ENCODE data around the gene AFAP1.

The AFAP1 gene

GRCh38 chr4:7843831-7844593 is 95.6 kb downstream of the AFAP1 start:
- CTCF ChIA-PET: interaction anchor here (0.9 to 7.6 kb wide), 11 partner anchors 10 to 142 kb away, joined by 3 to 157 read pairs (median 5); no protein-coding TSS in a partner anchor
- H3K36me3 ChIP-seq (ENCODE audit: control insufficient read depth in 4 of 4, insufficient read depth in 4 of 4, low read length in 3 of 4): no peaks in the 10 kb centered on the region
- no peaks in the 10 kb centered on the region for H3K9me3 ChIP-seq (ENCODE audit: control extremely low read depth in 1 of 5, control insufficient read depth in 4 of 5, insufficient read depth in 2 of 5, low read depth in 1 of 5, low read length in 4 of 5)
- no peak overlapping the region for H3K4me3 ChIP-seq (ENCODE audit: control insufficient read depth in 1 of 7, extremely low read depth in 1 of 7, insufficient read depth in 4 of 7, low read depth in 2 of 7, low read length in 6 of 7)
- DNase-seq: peak; percentile 60 to 73 (median 64)
- POLR2A ChIA-PET: interaction anchor here (1.0 kb wide), 1 partner anchor 16 kb away, joined by 4 read pairs; no protein-coding TSS in a partner anchor
- peaks cover 0 to 46% (median 3%) of the 10 kb centered on the region in 5 experiments for H3K27me3 ChIP-seq (replicated peaks in 2 of 5; ENCODE audit: control insufficient read depth in 4 of 5, insufficient read depth in 5 of 5, low read length in 4 of 5)
- H3K4me1 ChIP-seq (ENCODE audit: control extremely low read depth in 1 of 4, control insufficient read depth in 4 of 4, insufficient read depth in 4 of 4, low read length in 3 of 4): no peaks in the 10 kb centered on the region
- no peak overlapping the region for H3K27ac ChIP-seq (ENCODE audit: insufficient read depth in 1 of 2, low read depth in 1 of 2, low read length in 2 of 2, poor library complexity in 1 of 2, severe bottlenecking in 2 of 2)
- WGBS (ENCODE audit: insufficient coverage): 53% methylated on average over 9 of the region's 11 CpGs

DNA sequence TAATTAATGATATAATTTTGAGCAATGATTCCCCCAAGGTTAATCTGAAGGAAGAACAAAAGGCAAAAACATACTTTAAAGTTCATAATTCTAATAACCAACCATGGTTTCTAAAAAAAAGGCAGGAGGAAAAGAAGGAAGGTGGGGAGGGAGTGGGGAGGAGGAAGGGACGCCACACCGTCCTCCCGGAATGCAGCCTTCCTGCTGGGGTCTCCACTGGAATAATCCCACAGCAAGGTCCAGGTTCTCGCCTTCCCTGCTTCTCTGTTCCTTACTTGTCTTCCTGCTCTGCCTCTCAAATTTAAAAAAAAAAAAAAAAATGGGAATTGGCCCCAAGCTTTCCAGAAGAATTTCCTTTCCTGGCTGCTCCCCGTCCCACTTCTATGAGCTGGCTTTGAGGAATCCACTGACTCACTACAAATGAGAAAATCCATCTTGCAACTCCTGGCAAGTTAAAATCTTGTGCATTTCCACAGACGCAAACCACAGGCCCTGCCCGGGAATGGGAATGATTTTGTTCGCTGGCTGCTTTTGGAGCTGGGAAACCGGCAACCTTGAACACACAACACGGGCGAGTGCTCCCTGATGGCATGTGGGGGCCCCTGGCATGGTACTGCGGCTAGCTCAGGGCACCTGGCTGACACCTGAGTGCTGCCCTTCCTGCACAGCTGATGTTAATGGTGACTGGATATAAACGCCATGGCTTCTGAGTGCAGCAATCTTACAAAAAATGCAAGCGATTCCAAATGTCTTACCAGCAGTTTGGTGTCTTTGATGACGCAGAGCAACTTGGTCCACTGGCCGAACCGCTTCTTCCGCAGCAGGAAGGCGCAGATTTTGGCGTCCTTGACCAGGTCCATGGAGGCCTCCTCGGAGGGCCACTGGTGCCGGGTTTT is 97.0 kb downstream of the AFAP1 start:
- Histone ChIP-seq H3K4me1 (ENCODE audit: control extremely low read depth in 1 of 4, control insufficient read depth in 4 of 4, insufficient read depth in 4 of 4, low read length in 3 of 4) (peaks cover 0 to 1% (median 0%) of the 10 kb centered on the region in 4 experiments), H3K27ac (ENCODE audit: insufficient read depth in 1 of 2, low read depth in 1 of 2, low read length in 2 of 2, poor library complexity in 1 of 2, severe bottlenecking in 2 of 2) (no peak overlapping the region), H3K36me3 (ENCODE audit: control insufficient read depth in 4 of 4, insufficient read depth in 4 of 4, low read length in 3 of 4) (no peaks in the 10 kb centered on the region), H3K9me3 (ENCODE audit: control extremely low read depth in 1 of 5, control insufficient read depth in 4 of 5, insufficient read depth in 2 of 5, low read depth in 1 of 5, low read length in 4 of 5) (no peaks in the 10 kb centered on the region), H3K4me3 (ENCODE audit: control insufficient read depth in 1 of 7, extremely low read depth in 1 of 7, insufficient read depth in 4 of 7, low read depth in 2 of 7, low read length in 6 of 7) (no peak overlapping the region), H3K27me3 (replicated peaks in 2 of 5; ENCODE audit: control insufficient read depth in 4 of 5, insufficient read depth in 5 of 5, low read length in 4 of 5) (peaks cover 0 to 44% (median 4%) of the 10 kb centered on the region in 5 experiments)
- ChIA-PET POLR2A (interaction anchor here (0.6 kb wide), 1 partner anchor 86 kb away, joined by 3 read pairs; no protein-coding TSS in a partner anchor), CTCF (interaction anchor here (0.6 to 7.6 kb wide), 5 partner anchors 11 to 145 kb away, joined by 3 to 157 read pairs (median 7); no protein-coding TSS in a partner anchor)
- WGBS (ENCODE audit: insufficient coverage): 91% methylated on average over 19 of the region's 22 CpGs
- DNase-seq: no peak

DNA sequence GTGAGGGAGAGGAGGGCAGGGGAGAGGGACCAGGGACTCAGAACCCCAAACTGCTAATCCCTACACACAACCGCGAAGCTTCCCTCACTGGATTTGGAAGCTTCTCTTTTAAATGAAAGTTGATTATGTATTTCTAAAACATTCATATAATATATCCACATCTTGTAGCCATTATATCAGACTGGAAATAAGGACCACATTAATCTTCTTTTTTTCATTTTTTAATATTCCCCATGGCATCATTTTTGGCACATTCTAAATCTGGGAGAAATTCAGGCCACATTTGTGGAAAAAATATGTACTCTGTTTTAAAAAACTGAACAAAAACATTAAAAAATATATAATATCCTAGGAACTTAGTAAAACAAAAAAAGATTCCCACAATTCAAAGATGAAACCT is 97.8 kb downstream of the AFAP1 start:
- no peak overlapping the region for H3K4me3 ChIP-seq (ENCODE audit: control insufficient read depth in 1 of 7, extremely low read depth in 1 of 7, insufficient read depth in 4 of 7, low read depth in 2 of 7, low read length in 6 of 7)
- ChIA-PET POLR2A (interaction anchor here (0.6 to 0.8 kb wide), 2 partner anchors 13 to 72 kb away, joined by 4 read pairs; no protein-coding TSS in a partner anchor), CTCF (interaction anchor here (0.7 to 7.6 kb wide), 4 partner anchors 8 to 37 kb away, joined by 3 to 157 read pairs (median 16); no protein-coding TSS in a partner anchor)
- H3K36me3 ChIP-seq (ENCODE audit: control insufficient read depth in 4 of 4, insufficient read depth in 4 of 4, low read length in 3 of 4): no peaks in the 10 kb centered on the region
- no peak for DNase-seq
- H3K9me3 ChIP-seq (ENCODE audit: control extremely low read depth in 1 of 5, control insufficient read depth in 4 of 5, insufficient read depth in 2 of 5, low read depth in 1 of 5, low read length in 4 of 5): no peaks in the 10 kb centered on the region
- peaks cover 0 to 39% (median 4%) of the 10 kb centered on the region in 5 experiments for H3K27me3 ChIP-seq (replicated peaks in 2 of 5; ENCODE audit: control insufficient read depth in 4 of 5, insufficient read depth in 5 of 5, low read length in 4 of 5)
- H3K4me1 ChIP-seq (ENCODE audit: control extremely low read depth in 1 of 4, control insufficient read depth in 4 of 4, insufficient read depth in 4 of 4, low read length in 3 of 4): peaks cover 0 to 1% (median 0%) of the 10 kb centered on the region in 4 experiments
- H3K27ac ChIP-seq (ENCODE audit: insufficient read depth in 1 of 2, low read depth in 1 of 2, low read length in 2 of 2, poor library complexity in 1 of 2, severe bottlenecking in 2 of 2): no peak overlapping the region
- WGBS (ENCODE audit: insufficient coverage): no CpG with 5 or more reads among the region's 2 CpGs

DNA sequence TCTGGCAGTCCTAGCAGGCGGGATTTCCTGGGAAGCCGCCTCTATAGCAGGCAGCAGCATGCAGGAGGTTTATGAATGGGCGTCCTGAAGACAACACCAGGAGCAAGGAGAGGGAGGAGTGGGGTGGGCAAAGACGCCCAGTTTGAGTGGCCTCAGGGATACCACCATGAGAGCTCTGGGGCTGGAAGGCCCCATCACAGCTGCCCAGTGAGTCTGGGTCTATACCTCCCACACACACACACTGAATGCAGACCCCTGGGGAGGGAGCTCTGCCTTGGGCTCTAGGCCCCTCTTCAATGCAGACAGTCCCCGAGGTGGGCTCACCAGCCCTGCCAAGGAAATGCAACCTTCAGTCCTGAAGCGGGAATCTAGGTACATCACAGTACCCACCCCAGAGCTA is 98.6 kb downstream of the AFAP1 start:
- ChIA-PET CTCF (interaction anchor here (0.7 to 7.6 kb wide), 3 partner anchors 9 to 36 kb away, joined by 3 to 157 read pairs (median 5); no protein-coding TSS in a partner anchor), POLR2A (interaction anchor here (0.8 kb wide), 1 partner anchor 12 kb away, joined by 4 read pairs; no protein-coding TSS in a partner anchor)
- Histone ChIP-seq H3K27me3 (replicated peaks in 2 of 5; ENCODE audit: control insufficient read depth in 4 of 5, insufficient read depth in 5 of 5, low read length in 4 of 5) (peaks cover 0 to 37% (median 4%) of the 10 kb centered on the region in 5 experiments), H3K27ac (ENCODE audit: insufficient read depth in 1 of 2, low read depth in 1 of 2, low read length in 2 of 2, poor library complexity in 1 of 2, severe bottlenecking in 2 of 2) (no peak overlapping the region), H3K4me1 (ENCODE audit: control extremely low read depth in 1 of 4, control insufficient read depth in 4 of 4, insufficient read depth in 4 of 4, low read length in 3 of 4) (peaks cover 0 to 1% (median 0%) of the 10 kb centered on the region in 4 experiments), H3K36me3 (ENCODE audit: control insufficient read depth in 4 of 4, insufficient read depth in 4 of 4, low read length in 3 of 4) (no peaks in the 10 kb centered on the region), H3K9me3 (ENCODE audit: control extremely low read depth in 1 of 5, control insufficient read depth in 4 of 5, insufficient read depth in 2 of 5, low read depth in 1 of 5, low read length in 4 of 5) (no peaks in the 10 kb centered on the region), H3K4me3 (ENCODE audit: control insufficient read depth in 1 of 7, extremely low read depth in 1 of 7, insufficient read depth in 4 of 7, low read depth in 2 of 7, low read length in 6 of 7) (no peak overlapping the region)
- DNase-seq: no peak
- 91% methylated on average over 5 of the region's 6 CpGs for WGBS (ENCODE audit: insufficient coverage)

DNA sequence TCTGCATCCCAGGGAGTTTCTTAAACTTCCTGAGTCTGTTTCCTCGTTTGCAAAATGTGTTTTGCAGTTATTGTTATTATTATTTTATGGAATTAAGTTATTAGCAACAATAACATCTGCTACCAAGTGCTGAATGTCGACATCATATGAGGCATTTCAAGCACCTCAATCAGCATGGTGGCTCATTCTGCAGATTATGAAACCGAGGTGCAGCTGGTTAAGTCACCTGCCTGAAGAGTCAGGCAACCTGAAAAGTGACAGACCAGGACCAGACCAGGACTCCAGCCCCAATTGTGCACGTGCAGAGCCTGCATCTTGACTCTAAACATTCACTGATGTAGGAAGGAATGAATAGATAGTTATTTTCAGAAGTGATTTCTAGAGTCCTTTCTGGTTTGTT is 99.8 kb downstream of the AFAP1 start:
- Histone ChIP-seq H3K27ac (ENCODE audit: insufficient read depth in 1 of 2, low read depth in 1 of 2, low read length in 2 of 2, poor library complexity in 1 of 2, severe bottlenecking in 2 of 2) (no peak overlapping the region), H3K4me3 (ENCODE audit: control insufficient read depth in 1 of 7, extremely low read depth in 1 of 7, insufficient read depth in 4 of 7, low read depth in 2 of 7, low read length in 6 of 7) (no peak overlapping the region), H3K4me1 (ENCODE audit: control extremely low read depth in 1 of 4, control insufficient read depth in 4 of 4, insufficient read depth in 4 of 4, low read length in 3 of 4) (peaks cover 0 to 1% (median 0%) of the 10 kb centered on the region in 4 experiments), H3K27me3 (replicated peaks in 2 of 5; ENCODE audit: control insufficient read depth in 4 of 5, insufficient read depth in 5 of 5, low read length in 4 of 5) (peaks cover 0 to 27% (median 4%) of the 10 kb centered on the region in 5 experiments), H3K36me3 (ENCODE audit: control insufficient read depth in 4 of 4, insufficient read depth in 4 of 4, low read length in 3 of 4) (no peaks in the 10 kb centered on the region), H3K9me3 (ENCODE audit: control extremely low read depth in 1 of 5, control insufficient read depth in 4 of 5, insufficient read depth in 2 of 5, low read depth in 1 of 5, low read length in 4 of 5) (no peaks in the 10 kb centered on the region)
- 100% methylated on average over 2 of the region's 4 CpGs for WGBS (ENCODE audit: insufficient coverage)
- POLR2A ChIA-PET: no interaction called here
- CTCF ChIA-PET: interaction anchor here (1.3 kb wide), 1 partner anchor 10 kb away, joined by 3 read pairs; no protein-coding TSS in a partner anchor
- DNase-seq: no peak

GRCh38 chr4:7838136-7838782 is 101.4 kb downstream of the AFAP1 start:
- no peak overlapping the region for H3K4me3 ChIP-seq (ENCODE audit: control insufficient read depth in 1 of 7, extremely low read depth in 1 of 7, insufficient read depth in 4 of 7, low read depth in 2 of 7, low read length in 6 of 7)
- peaks cover 0 to 14% (median 4%) of the 10 kb centered on the region in 5 experiments for H3K27me3 ChIP-seq (replicated peaks in 2 of 5; ENCODE audit: control insufficient read depth in 4 of 5, insufficient read depth in 5 of 5, low read length in 4 of 5)
- DNase-seq: peak; percentile 45 to 81 (median 70)
- H3K27ac ChIP-seq (ENCODE audit: insufficient read depth in 1 of 2, low read depth in 1 of 2, low read length in 2 of 2, poor library complexity in 1 of 2, severe bottlenecking in 2 of 2): no peak overlapping the region
- H3K36me3 ChIP-seq (ENCODE audit: control insufficient read depth in 4 of 4, insufficient read depth in 4 of 4, low read length in 3 of 4): no peaks in the 10 kb centered on the region
- POLR2A ChIA-PET: interaction anchor here (1.1 kb wide), 1 partner anchor 10 kb away, joined by 5 read pairs; no protein-coding TSS in a partner anchor
- CTCF ChIA-PET: interaction anchor here (0.8 to 1.8 kb wide), 9 partner anchors 10 to 36 kb away, joined by 3 to 7 read pairs (median 3); no protein-coding TSS in a partner anchor
- 98% methylated on average over 7 of the region's 13 CpGs for WGBS (ENCODE audit: insufficient coverage)
- no peaks in the 10 kb centered on the region for H3K9me3 ChIP-seq (ENCODE audit: control extremely low read depth in 1 of 5, control insufficient read depth in 4 of 5, insufficient read depth in 2 of 5, low read depth in 1 of 5, low read length in 4 of 5)
- H3K4me1 ChIP-seq (ENCODE audit: control extremely low read depth in 1 of 4, control insufficient read depth in 4 of 4, insufficient read depth in 4 of 4, low read length in 3 of 4): peaks cover 0 to 1% (median 0%) of the 10 kb centered on the region in 4 experiments
